Activated CD4-positive, alpha-beta T cell treated with anti-CD3 and anti-CD28 coated beads, Interleukin-2, Interleukin-4, amounts not matched to agents 100 ng/mL and 50 ng/mL, durations not matched to agents 16 hours and 8 hours (primary cell): Measurements from ENCODE around the gene MCTP1.
A peak's percentile ranks its signal among the peaks of the same experiment; 100 is the strongest.
"Not testable (repeated sequence)": the region's sequence is repeated elsewhere in the genome, so short reads cannot be mapped to it uniquely, and the experiment has no call there.

Source experiments
- DNase-seq: peaks from one replicate; pipeline ENCODE4 v3.0.0-alpha.2; 2020; ENCODE audit warnings: low spot score

Gene MCTP1

GRCh38 chr5:95027151-95027721 is 257.7 kb downstream of the MCTP1 start:
- DNase-seq = no peak

DNA sequence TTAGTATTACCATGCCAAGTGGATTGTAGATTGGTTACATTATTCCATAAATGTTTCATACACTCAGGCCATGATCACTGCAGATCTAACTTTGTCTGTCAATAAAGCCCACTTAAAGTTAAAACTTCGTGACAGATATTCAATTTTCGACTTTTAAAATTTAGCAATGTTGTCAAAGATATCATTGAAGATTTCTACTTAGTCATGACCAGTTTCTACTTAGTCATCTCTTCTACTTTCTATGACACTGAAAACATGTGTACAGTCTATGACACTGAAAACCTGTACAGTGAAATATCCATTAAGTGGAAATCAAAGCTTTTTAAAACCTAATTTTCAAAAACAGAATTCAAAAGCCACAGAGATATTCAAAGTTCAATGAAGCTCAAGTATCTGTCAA is 258.2 kb downstream of the MCTP1 start:
- DNase-seq = no peak

GRCh38 chr5:95022967-95023695 is 261.8 kb downstream of the MCTP1 start:
- DNase-seq = peak; percentile 22

- no peak for DNase-seq
These were observed 264.5 kb downstream of the MCTP1 start for GRCh38 chr5:95020345-95020744.

- DNase-seq = no peak
These were observed 265.9 kb downstream of the MCTP1 start for GRCh38 chr5:95018946-95019345.

DNA sequence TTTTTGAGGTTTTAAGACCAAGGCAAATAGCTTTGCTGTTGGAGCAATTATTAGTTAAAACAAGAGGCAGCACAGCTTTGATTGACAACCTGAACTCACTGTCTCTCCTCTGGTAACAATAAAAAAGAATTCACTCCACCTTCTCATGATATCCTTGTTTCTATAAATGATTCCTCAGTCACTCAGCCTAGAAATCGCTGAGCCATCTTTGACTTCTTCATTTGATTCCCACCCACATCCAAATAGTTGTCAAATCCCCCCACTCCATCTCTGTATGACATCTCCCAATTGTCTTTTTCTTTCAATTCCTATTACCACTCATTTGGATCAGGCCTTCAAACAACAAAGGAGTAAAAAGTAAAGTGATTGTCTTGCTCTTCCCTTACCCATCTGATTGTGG is 266.4 kb downstream of the MCTP1 start:
- no peak for DNase-seq

GRCh38 chr5:95009812-95010211 is 275.1 kb downstream of the MCTP1 start:
- no peak for DNase-seq

GRCh38 chr5:95007921-95008597 is 276.8 kb downstream of the MCTP1 start:
- no peak for DNase-seq

- DNase-seq = no peak
These were observed 279.1 kb downstream of the MCTP1 start for GRCh38 chr5:95005811-95006210.

DNA sequence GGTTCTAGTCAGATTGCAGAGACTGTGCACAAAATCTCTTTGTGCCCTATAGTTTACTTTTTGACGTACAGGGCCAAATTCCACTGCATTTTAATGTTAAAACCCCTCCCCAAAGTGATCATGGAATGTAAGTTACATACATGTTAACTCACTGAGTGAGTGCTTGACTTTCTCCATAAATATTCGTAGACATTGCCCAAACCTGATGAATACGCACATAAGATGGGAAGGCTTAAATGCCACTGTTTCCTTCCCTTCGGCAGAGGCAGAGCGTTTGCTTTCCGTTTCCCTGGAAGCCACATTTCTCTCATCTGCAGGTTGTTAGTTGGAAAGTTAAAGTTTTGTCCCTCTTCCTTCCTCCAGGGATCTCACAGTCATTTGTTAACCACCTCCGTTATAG is 286.2 kb downstream of the MCTP1 start:
- no peak for DNase-seq

DNA sequence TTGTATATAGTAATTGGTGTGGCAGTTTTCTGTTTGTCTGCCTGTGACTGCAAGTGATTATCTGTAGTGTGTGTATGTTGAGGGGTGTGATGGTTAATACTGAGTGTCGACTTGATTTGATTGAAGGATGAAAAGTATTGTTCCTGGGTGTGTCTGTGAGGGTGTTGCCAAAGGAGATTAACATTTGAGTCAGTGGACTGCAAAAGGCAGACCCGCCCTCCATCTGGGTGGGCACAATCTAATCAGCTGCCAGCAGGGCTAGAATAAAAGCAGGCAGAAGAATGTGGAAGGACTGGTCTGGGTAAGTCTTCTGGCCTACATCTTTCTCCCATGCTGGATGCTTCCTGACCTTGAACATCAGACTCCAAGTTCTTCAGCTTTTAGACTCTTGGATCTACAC is 290.4 kb downstream of the MCTP1 start:
- not testable (repeated sequence) for DNase-seq

DNA sequence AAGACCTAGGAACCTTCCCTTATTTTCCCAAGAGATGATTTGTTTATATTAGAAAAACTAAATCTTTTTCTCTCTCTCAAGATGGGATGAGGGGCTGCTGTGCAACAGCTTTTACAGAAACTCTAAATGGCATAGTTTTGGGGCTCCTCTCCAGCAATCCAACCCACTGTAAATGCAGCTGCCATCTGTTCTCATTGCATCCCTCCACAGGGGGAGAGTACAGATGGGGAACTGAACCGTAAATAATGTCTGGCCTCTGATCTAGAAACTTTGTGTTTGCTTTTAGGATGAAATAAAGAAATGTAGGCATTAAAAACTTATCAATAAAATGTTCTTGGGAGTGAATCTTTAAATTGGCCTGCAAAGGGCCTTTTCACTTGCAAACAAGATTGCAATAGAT is 291.4 kb downstream of the MCTP1 start:
- DNase-seq = no peak

GRCh38 chr5:94992325-94992724 is 292.6 kb downstream of the MCTP1 start:
- DNase-seq = no peak

DNA sequence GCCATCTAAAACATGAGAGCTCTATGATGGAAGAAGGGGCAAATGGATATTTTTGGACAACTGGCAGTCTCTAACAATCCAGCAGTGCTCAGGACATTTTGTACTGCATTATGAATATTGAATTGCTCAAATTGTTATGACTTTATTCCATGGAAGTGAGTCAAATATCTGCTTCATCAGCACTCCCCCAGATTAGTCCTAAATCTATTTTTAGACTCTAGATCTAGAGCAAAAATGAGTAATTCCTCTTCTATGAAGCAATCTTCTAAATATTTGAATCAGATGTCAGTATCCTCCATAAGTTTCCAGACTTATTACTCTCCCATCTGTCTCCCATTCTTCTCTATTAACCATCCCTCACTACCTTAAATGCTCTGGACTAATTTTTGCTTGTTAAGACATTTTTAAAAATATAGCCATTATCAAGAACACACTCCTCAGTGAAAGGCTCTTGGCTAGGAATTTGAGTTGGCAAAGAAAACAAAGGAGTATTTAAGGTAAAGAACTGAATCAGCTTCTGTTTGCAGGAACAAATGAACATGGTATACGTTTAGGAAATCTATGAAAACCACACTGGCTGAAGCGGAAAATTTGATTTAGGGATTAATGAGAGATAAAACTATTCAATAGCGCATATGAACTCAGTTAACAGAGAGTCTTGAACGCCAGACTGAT is 300.9 kb downstream of the MCTP1 start:
- DNase-seq = no peak

DNA sequence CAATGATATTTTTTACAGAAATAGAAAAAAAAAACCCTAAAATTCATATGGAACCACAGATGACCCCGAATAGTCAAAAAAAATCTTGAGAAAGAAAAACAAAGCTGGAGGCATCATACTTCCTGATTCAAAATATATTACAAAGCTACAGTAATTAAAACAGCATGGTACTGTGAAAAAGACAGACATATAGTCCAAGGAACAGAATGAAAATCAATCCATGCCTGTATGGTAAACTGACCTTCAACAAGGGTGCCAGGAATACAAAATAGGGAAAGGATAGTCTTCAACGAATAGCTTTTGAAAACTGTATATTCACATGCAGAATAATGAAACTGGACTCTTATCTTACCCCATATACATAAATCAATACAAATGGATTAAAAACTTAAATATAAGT is 307.5 kb downstream of the MCTP1 start:
- no peak for DNase-seq

DNA sequence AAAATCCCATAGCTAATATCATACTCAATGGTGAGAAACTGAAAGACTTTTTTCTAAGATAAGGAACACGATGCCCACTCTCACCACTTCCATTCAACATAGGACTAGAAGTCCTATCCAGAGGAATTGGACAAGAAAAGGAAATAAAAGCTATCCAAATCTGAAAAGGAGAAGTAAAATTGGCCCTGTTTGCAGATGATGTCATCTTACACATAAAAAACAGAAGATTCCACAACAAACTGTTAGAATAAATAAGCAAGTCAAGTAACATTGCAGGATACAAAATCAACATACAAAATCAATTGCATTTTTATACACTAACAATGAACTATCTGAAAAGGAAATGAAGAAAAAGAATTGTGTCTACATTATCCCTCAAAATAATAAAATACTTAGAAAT is 308.0 kb downstream of the MCTP1 start:
- DNase-seq = no peak

DNA sequence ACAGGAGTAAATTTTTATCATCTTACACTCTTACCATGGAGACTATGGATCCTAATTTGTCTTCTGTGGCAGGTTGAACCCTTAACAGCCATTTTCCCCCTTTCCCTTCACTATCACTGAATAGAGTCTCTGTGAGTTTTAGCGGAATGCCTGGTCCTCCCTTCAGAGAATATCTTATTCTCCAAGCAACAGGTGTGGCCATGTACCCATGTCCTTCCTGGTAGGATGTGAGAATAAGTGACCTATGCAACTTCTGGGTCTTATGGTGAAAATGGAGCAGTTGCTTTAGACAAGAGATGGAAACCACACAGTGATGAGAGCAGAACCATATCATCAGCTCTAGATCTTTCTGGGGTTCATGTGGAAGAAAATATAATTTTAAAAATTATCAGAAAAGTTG is 312.6 kb downstream of the MCTP1 start:
- no peak for DNase-seq

- no peak for DNase-seq
These were observed 315.7 kb downstream of the MCTP1 start for GRCh38 chr5:94969174-94969573.

GRCh38 chr5:94968507-94969095 is 316.3 kb downstream of the MCTP1 start:
- DNase-seq = peak; percentile 65

DNA sequence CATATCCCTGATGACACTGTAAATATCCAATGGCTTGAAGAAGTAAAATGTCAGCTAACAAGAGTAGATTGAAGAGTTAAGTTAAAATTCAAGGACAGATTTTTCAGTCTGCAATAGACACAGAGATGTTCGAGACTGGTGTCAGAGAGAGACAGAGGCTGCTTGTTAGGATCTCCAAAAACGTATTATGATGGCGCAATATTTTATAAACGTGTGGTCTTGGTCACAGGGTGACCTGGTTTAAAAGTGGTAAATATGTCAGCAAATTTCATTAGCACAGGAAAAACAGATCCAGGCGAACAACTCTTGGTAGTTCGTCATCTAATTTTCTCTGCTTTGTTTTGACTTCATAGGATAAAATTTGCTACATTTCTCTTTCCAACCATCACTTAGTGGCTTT is 317.4 kb downstream of the MCTP1 start:
- no peak for DNase-seq

DNA sequence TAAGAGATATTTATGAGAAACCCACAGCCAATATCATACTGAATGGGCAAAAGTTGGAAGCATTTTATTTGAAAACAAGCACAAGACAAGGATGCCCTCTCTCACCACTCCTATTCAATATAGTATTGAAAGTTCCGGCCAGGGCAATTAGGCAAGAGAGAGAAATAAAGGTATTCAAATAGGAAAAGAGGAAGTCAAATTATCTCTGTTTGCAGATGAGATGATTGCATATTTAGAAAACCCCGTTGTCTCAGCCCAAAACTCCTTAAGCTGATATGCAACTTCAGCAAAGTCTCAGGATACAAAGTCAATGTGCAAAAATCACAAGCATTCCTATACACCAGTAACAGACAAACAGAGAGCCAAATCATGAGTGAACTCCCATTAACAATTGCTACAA is 325.6 kb downstream of the MCTP1 start:
- DNase-seq = not testable (repeated sequence)

GRCh38 chr5:94945656-94946055 is 339.2 kb downstream of the MCTP1 start:
- no peak for DNase-seq

GRCh38 chr5:94944160-94944559 is 340.7 kb downstream of the MCTP1 start:
- no peak for DNase-seq
